Keratinocyte (primary cell): Measurements from ENCODE around the gene SLF2.

ENCODE experiments used
- CTCF ChIP-seq, 3 experiments: IDR thresholded peaks in 1 of 3; conservative IDR thresholded peaks in 1 of 3; optimal IDR thresholded peaks in 1 of 3; 2 replicates in 2 of 3; 3 replicates in 1 of 3; pipeline versions ENCODE3 to v1.5.1; 2011; ENCODE audit warnings: low read length in 3 of 3, mild to moderate bottlenecking in 3 of 3, moderate library complexity in 2 of 3, control low read depth in 1 of 3, inconsistent platforms in 1 of 3; ENCODE audit not compliant: insufficient read depth in 2 of 3; ENCODE audit errors: extremely low read depth in 1 of 3
- EZH2 ChIP-seq: IDR thresholded peaks from one replicate; pipeline ENCODE4 v1.6.1; 2012; ENCODE audit warnings: inconsistent platforms, mild to moderate bottlenecking, low read length, moderate library complexity

GRCh38 chr10:100896876-100897461, 15.8 kb upstream of the SLF2 start:
- TF ChIP-seq CTCF (optimal IDR thresholded peaks at IDR 0.05 in 1 of 3, IDR thresholded peaks at IDR 0.05 in 1 of 3, conservative IDR thresholded peaks at IDR 0.05 in 1 of 3; ENCODE audit: extremely low read depth in 1 of 3, insufficient read depth in 2 of 3, low read length in 3 of 3) = no peak
- no peak for TF ChIP-seq EZH2
